ENCODE data around the gene NUTF2.

Gene NUTF2

GRCh38 chr16:67884684-67885083, 38.0 kb downstream of the NUTF2 start, which contains the start of gene NRN1L:
Gene NRN1L, plus strand, starts transcription at chr16:67884885. Its CDS starts 19 bp downstream, at chr16:67884904.
- Mint-ChIP-seq H3K9me3 (no peaks in the 10 kb centered on the region), H3K27ac (ENCODE audit: low read depth) (no peak within 1 kb of the TSS), H3K4me1 (peaks cover 9% of the 10 kb centered on the region), H3K36me3 (ENCODE audit: insufficient read depth) (peaks cover 15% of the 10 kb centered on the region), H3K27me3 (no peaks in the 10 kb centered on the region), H3K4me3 (no peak within 1 kb of the TSS)
- DNase-seq (ENCODE audit: low spot score in 2 of 2) (no peak), ATAC-seq (replicated peaks; ENCODE audit: extremely low read depth, poor library complexity, severe bottlenecking) (no peak)

GRCh38 chr16:67885545-67885944, 38.8 kb downstream of the NUTF2 start:
- peaks cover 9% of the 10 kb centered on the region for H3K4me1 Mint-ChIP-seq
- no peaks in the 10 kb centered on the region for H3K27me3 Mint-ChIP-seq
- no peak overlapping the region for H3K4me3 Mint-ChIP-seq
- no peaks in the 10 kb centered on the region for H3K9me3 Mint-ChIP-seq
- peaks cover 11% of the 10 kb centered on the region for H3K36me3 Mint-ChIP-seq (ENCODE audit: insufficient read depth)
- no peak for ATAC-seq (replicated peaks; ENCODE audit: extremely low read depth, poor library complexity, severe bottlenecking)
- no peak overlapping the region for H3K27ac Mint-ChIP-seq (ENCODE audit: low read depth)
- DNase-seq (ENCODE audit: low spot score in 2 of 2): no peak

GRCh38 chr16:67885976-67886375, 39.2 kb downstream of the NUTF2 start:
- ATAC-seq (replicated peaks; ENCODE audit: extremely low read depth, poor library complexity, severe bottlenecking) (no peak), DNase-seq (ENCODE audit: low spot score in 2 of 2) (no peak)
- peaks cover 8% of the 10 kb centered on the region for H3K36me3 Mint-ChIP-seq (ENCODE audit: insufficient read depth)
- H3K4me3 Mint-ChIP-seq: no peak overlapping the region
- H3K9me3 Mint-ChIP-seq: no peaks in the 10 kb centered on the region
- H3K27me3 Mint-ChIP-seq: no peaks in the 10 kb centered on the region
- no peak overlapping the region for H3K27ac Mint-ChIP-seq (ENCODE audit: low read depth)
- peaks cover 9% of the 10 kb centered on the region for H3K4me1 Mint-ChIP-seq

- Mint-ChIP-seq H3K9me3 (no peaks in the 10 kb centered on the region), H3K36me3 (ENCODE audit: insufficient read depth) (peaks cover 8% of the 10 kb centered on the region), H3K27ac (ENCODE audit: low read depth) (no peak overlapping the region), H3K4me3 (no peak overlapping the region), H3K27me3 (no peaks in the 10 kb centered on the region), H3K4me1 (peaks cover 9% of the 10 kb centered on the region)
- ATAC-seq (replicated peaks; ENCODE audit: extremely low read depth, poor library complexity, severe bottlenecking) (no peak), DNase-seq (ENCODE audit: low spot score in 2 of 2) (no peak)
Measured at GRCh38 chr16:67886387-67886786, 39.7 kb downstream of the NUTF2 start.

GRCh38 chr16:67888331-67888730, 41.6 kb downstream of the NUTF2 start:
- H3K4me1 Mint-ChIP-seq: peaks cover 11% of the 10 kb centered on the region
- ATAC-seq (replicated peaks; ENCODE audit: extremely low read depth, poor library complexity, severe bottlenecking) (no peak), DNase-seq (ENCODE audit: low spot score in 2 of 2) (no peak)
- H3K4me3 Mint-ChIP-seq: no peak overlapping the region
- H3K9me3 Mint-ChIP-seq: no peaks in the 10 kb centered on the region
- no peak overlapping the region for H3K27ac Mint-ChIP-seq (ENCODE audit: low read depth)
- H3K36me3 Mint-ChIP-seq (ENCODE audit: insufficient read depth): peaks cover 7% of the 10 kb centered on the region
- no peaks in the 10 kb centered on the region for H3K27me3 Mint-ChIP-seq

GRCh38 chr16:67892375-67892774, 45.6 kb downstream of the NUTF2 start:
- DNase-seq (ENCODE audit: low spot score in 2 of 2) (no peak), ATAC-seq (replicated peaks; ENCODE audit: extremely low read depth, poor library complexity, severe bottlenecking) (no peak)
- peak overlapping the region; percentile 93 for H3K4me3 Mint-ChIP-seq
- peaks cover 25% of the 10 kb centered on the region for H3K4me1 Mint-ChIP-seq
- no peaks in the 10 kb centered on the region for H3K27me3 Mint-ChIP-seq
- no peaks in the 10 kb centered on the region for H3K9me3 Mint-ChIP-seq
- peak overlapping the region; percentile 95 for H3K27ac Mint-ChIP-seq (ENCODE audit: low read depth)
- H3K36me3 Mint-ChIP-seq (ENCODE audit: insufficient read depth): peaks cover 13% of the 10 kb centered on the region

GRCh38 chr16:67892899-67893742, 46.4 kb downstream of the NUTF2 start, which contains the start of gene PSKH1:
Gene PSKH1, plus strand, starts transcription at chr16:67893254. Its CDS starts 15,496 bp downstream, at chr16:67908750.
- Mint-ChIP-seq H3K4me1 (peaks cover 27% of the 10 kb centered on the region), H3K27ac (ENCODE audit: low read depth) (peak within 1 kb of the TSS; percentile 95), H3K27me3 (no peaks in the 10 kb centered on the region), H3K36me3 (ENCODE audit: insufficient read depth) (peaks cover 13% of the 10 kb centered on the region), H3K9me3 (no peaks in the 10 kb centered on the region), H3K4me3 (peak within 1 kb of the TSS; percentile 93)
- ATAC-seq (replicated peaks; ENCODE audit: extremely low read depth, poor library complexity, severe bottlenecking) (peak; percentile 99), DNase-seq (ENCODE audit: low spot score in 2 of 2) (peak; percentile 79 to 83)

- no peaks in the 10 kb centered on the region for H3K9me3 Mint-ChIP-seq
- no peaks in the 10 kb centered on the region for H3K27me3 Mint-ChIP-seq
- peak; percentile 4 for ATAC-seq (replicated peaks; ENCODE audit: extremely low read depth, poor library complexity, severe bottlenecking)
- peaks cover 27% of the 10 kb centered on the region for H3K4me1 Mint-ChIP-seq
- DNase-seq (ENCODE audit: low spot score in 2 of 2): no peak
- H3K4me3 Mint-ChIP-seq: peak overlapping the region; percentile 93
- peak overlapping the region; percentile 95 for H3K27ac Mint-ChIP-seq (ENCODE audit: low read depth)
- H3K36me3 Mint-ChIP-seq (ENCODE audit: insufficient read depth): peaks cover 14% of the 10 kb centered on the region
Measured at GRCh38 chr16:67893743-67894399, 47.1 kb downstream of the NUTF2 start.

GRCh38 chr16:67897231-67897630, 50.5 kb downstream of the NUTF2 start:
- no peak overlapping the region for H3K4me3 Mint-ChIP-seq
- no peak for ATAC-seq (replicated peaks; ENCODE audit: extremely low read depth, poor library complexity, severe bottlenecking)
- H3K36me3 Mint-ChIP-seq (ENCODE audit: insufficient read depth): peaks cover 15% of the 10 kb centered on the region
- DNase-seq (ENCODE audit: low spot score in 2 of 2): no peak
- peak overlapping the region; percentile 44 for H3K27ac Mint-ChIP-seq (ENCODE audit: low read depth)
- no peaks in the 10 kb centered on the region for H3K27me3 Mint-ChIP-seq
- H3K4me1 Mint-ChIP-seq: peaks cover 40% of the 10 kb centered on the region
- no peaks in the 10 kb centered on the region for H3K9me3 Mint-ChIP-seq

GRCh38 chr16:67901734-67902133, 55.0 kb downstream of the NUTF2 start:
- Mint-ChIP-seq H3K9me3 (no peaks in the 10 kb centered on the region), H3K27ac (ENCODE audit: low read depth) (no peak overlapping the region), H3K4me1 (peaks cover 33% of the 10 kb centered on the region), H3K27me3 (no peaks in the 10 kb centered on the region), H3K4me3 (no peak overlapping the region), H3K36me3 (ENCODE audit: insufficient read depth) (peaks cover 16% of the 10 kb centered on the region)
- ATAC-seq (replicated peaks; ENCODE audit: extremely low read depth, poor library complexity, severe bottlenecking) (no peak), DNase-seq (ENCODE audit: low spot score in 2 of 2) (no peak)

GRCh38 chr16:67902831-67903230, 56.1 kb downstream of the NUTF2 start:
- DNase-seq (ENCODE audit: low spot score in 2 of 2) (no peak), ATAC-seq (replicated peaks; ENCODE audit: extremely low read depth, poor library complexity, severe bottlenecking) (no peak)
- Mint-ChIP-seq H3K27ac (ENCODE audit: low read depth) (no peak overlapping the region), H3K27me3 (no peaks in the 10 kb centered on the region), H3K4me3 (no peak overlapping the region), H3K9me3 (no peaks in the 10 kb centered on the region), H3K36me3 (ENCODE audit: insufficient read depth) (peaks cover 16% of the 10 kb centered on the region), H3K4me1 (peaks cover 29% of the 10 kb centered on the region)

GRCh38 chr16:67907397-67908180, 60.9 kb downstream of the NUTF2 start:
- Mint-ChIP-seq H3K36me3 (ENCODE audit: insufficient read depth) (peaks cover 11% of the 10 kb centered on the region), H3K4me1 (peaks cover 23% of the 10 kb centered on the region), H3K4me3 (no peak overlapping the region), H3K27ac (ENCODE audit: low read depth) (peak overlapping the region; percentile 20), H3K27me3 (no peaks in the 10 kb centered on the region), H3K9me3 (no peaks in the 10 kb centered on the region)
- DNase-seq (ENCODE audit: low spot score in 2 of 2): no peak
- ATAC-seq (replicated peaks; ENCODE audit: extremely low read depth, poor library complexity, severe bottlenecking): no peak
